NCI-H460 (cell line): ENCODE data around the gene CD7. TPM values are rescaled to one million over a fixed set of nuclear protein-coding genes. Genes with fewer than 3 reads are reported as not detected.

ENCODE experiments used
- DNase-seq: peaks from one replicate; pipeline ENCODE4 v3.0.0-alpha.2; 2016; ENCODE audit warnings: low read depth; ENCODE audit errors: extremely low read depth
- total RNA-seq: library from RNA; depleted of rRNA; stranded (reverse); fragments of >200 nt; shearing (Covaris generic); gene quantifications from 2 replicates; pipeline ENCODE4 v1.2.3, GENCODE V29; 2014

CD7 gene
- total RNA-seq, 1 experiment from 2014 or later: not detected

DNA sequence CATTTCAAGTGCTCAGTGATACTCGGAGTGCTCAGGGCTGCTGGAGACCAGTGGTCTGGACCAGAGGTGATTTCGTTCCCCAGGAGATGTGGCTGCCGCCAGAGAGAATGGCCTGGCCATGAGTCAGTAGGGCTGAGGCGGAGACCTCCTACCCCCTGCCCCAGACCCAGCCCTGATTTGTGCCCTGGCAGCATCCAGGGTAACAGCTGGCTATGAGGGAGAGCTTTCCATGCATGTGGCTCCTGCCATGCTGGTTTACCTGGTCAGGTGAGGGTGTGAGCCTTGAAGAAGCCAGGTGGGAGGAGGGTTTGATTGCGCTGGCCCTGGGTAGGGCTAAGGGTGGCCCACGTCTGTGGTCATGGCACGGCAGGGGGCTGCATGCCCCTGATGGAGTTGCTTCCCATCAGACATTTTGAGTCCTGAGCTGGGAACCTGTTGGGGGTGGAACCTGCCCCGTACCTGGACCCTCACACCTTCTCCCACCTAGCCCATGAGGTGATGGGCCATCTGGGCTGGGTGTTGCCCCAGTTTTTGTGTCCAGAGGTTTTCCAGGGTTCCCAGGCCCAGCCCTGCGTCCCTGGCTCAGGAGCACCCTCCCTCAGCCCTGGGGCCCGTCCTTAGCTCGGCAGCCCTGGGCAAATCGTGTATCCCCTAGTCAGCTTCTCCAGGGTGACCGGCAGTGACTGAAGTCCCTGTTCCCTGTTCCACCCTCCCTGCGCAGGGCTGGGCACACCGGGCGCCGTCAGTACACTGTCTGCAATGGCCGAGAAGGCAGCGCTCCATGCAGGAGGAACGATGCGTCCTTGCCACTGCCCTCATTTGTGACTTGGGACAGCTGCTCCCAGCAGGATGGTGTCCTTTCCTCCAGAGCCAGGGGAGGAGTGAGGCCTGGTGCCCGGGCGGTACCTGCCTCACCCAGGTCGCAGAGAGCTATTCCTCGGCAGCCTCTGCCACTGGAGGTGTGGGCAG lies 34.9 kb downstream of the CD7 start:
- no peak for DNase-seq

- DNase-seq: no peak
Observed at GRCh38 chr17:82281502-82282238, 35.7 kb downstream of the CD7 start.

DNA sequence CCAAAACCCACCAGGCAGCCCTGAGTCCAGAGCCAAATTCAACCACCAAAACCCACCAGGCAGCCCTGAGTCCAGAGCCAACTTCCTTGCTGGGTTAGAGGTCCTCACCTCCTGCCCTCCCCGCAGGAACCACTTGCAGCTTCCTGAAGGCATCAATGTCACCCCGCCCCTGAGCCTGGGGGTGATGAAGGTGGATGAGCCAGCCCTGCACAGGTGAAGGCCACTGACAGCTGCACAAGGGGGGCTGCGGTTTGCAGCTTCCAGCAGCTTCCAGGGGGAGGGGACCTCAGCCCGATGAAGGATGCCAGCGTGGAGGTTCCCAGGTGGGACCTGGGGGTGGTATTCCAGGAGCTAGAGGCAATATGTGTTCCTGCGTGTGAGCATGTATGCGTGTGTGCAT lies 36.3 kb downstream of the CD7 start:
- DNase-seq: no peak

GRCh38 chr17:82280537-82280936 lies 36.9 kb downstream of the CD7 start:
- DNase-seq: no peak

DNA sequence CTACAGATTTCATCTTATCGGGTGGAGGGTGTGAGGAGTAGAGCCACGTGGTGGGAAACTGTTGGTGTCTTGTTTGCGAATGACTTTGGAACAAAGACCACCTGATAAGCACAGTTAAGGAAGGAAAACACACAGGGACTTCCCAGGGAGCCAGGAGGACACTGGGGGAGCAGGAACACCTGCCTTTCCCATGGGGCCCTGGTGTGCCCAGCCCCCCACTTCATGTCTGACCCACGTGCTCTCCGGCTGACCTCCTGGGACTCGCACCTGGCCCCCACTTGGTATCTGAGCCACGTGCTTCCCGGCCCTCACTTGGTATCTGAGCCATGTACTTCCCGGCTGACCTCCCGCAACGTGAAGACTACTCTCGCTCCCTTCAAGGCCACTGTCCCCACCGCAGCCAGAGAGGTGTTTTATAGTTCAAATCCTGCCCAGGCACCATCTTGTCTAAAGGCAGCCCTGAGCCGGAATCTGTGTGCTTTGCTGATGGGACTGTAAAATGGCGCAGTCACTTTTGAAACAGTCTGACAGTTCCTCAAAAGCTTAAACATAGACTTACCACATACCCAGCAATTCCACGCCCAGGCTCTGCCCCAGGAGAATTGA lies 38.5 kb downstream of the CD7 start:
- DNase-seq: no peak

- no peak for DNase-seq
Observed at GRCh38 chr17:82278308-82278707, 39.1 kb downstream of the CD7 start.

GRCh38 chr17:82277851-82278250 lies 39.6 kb downstream of the CD7 start:
- no peak for DNase-seq

DNA sequence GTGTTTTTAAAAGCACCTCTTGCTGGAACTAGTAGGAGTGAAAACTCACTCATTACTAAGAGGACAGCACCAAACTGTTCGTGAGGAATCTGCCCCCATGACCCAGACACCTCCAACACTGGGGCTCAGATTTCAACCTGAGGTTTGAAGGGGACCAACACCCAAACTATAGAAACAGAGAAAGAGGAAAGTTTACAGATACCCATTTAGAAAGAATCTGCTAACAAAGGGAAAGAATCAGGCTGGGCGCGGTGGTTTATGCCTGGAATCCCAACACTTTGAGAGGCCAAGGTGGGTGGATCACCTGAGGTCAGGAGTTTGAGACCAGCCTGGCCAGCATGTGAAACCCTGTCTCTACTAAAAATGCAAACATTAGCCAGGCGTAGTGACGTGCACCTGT lies 40.5 kb downstream of the CD7 start:
- no peak for DNase-seq

DNA sequence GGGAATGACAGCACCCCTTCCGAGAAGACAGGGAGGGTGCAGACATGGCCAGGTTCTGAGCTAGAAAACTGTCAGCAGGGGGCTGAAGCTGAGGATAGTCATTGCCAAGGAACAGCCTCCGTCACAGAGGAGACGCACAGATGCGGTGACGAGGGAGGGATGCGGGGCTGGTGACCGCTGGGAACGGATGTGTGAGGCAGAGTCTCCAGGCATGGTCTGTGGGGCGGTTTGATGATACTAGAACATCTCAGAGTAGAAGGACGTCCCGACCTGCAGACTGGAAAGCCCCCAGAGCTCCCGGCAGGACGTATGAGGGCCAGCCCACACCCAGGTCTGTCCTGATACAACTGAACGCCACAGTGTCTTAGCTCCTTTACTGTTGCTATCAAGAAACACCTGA lies 42.1 kb downstream of the CD7 start:
- no peak for DNase-seq

- no peak for DNase-seq
Observed at GRCh38 chr17:82274134-82275020, 43.0 kb downstream of the CD7 start.

GRCh38 chr17:82273327-82274133 lies 43.9 kb downstream of the CD7 start, which contains the start of gene CSNK1D:
Gene CSNK1D, minus strand, starts transcription at chr17:82273700. Its CDS starts 319 bp downstream, at chr17:82273381.
- DNase-seq: peak; percentile 85

- no peak for DNase-seq
Observed at GRCh38 chr17:82272495-82273326, 44.7 kb downstream of the CD7 start.

DNA sequence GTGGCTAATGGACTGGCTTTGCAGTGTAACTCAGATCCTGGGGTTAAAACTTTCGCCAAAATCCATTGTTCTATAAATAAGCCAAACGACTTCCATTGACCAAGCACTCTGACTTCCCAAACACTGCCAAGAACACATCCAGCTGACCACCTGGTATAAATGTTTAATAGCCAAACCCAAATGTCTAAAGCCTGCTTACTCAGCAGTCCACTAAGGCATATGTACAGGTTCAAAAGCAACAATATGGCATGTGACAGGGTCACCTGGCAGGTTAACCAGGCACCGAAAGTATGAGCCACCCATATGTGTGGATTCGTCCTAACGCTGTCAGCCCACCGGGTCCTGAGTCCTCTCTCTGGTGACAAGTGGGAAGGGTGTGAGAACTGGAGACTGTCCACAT lies 46.0 kb downstream of the CD7 start:
- DNase-seq: no peak

DNA sequence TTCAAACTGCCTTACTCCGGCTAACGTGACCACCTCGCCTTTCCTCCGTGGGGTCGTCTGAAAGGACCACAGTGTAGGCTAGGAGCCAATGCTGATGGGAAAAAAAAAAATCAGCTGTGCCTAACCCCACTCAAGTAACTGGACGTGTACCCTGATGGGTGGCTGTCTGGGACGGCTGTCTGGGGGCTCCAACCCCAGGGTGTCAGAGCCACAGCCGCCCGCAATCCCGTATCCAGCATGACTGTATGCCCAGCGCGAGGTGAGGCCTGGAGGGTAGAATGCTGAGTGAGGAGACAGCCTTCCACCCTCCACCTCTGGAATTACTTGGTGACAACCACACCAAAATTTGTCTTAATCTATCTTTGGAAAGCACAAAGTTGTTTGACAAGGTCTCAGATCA lies 46.8 kb downstream of the CD7 start:
- no peak for DNase-seq

DNA sequence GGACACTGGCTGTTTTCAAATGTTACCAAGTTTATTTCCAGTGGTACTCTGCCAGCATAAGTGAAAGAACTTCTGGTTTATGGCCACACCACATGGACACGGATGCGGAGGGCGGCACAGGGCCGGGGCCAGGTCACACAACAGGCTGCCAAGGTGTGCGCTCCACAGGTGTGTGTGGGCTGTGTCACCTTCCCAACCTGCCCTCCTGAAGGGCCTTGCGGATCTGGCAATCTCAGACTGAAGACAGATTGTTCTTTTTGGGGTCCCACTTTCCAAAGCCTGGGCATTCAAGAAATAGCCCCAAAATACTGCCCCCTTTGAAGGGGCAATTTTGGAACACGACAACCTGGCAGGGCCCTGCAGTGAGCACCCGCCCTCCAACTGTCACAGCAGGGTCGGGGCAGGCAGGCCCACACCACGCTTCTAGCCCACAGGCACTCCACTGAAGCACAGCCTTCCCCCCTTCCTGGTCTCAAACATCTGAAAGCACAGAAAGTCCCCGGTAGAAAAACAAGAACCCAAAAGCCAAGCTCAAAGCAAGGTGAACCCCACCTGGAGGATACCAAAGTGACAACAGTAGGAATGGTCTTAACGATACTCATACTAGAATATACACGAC lies 47.4 kb downstream of the CD7 start:
- DNase-seq: no peak

- DNase-seq: no peak
Observed at GRCh38 chr17:82269138-82269881, 48.1 kb downstream of the CD7 start.
